GM03348 (cell line): ENCODE data around the gene SRCIN1.
A peak's percentile ranks its signal among the peaks of the same experiment; 100 is the strongest.
"Not testable (repeated sequence)": the region's sequence is repeated elsewhere in the genome, so short reads cannot be mapped to it uniquely, and the experiment has no call there.

ENCODE experiments used
- DNase-seq: peaks from one replicate; pipeline ENCODE4 v3.0.0; 2012; ENCODE audit warnings: low spot score

The SRCIN1 gene, protein sequence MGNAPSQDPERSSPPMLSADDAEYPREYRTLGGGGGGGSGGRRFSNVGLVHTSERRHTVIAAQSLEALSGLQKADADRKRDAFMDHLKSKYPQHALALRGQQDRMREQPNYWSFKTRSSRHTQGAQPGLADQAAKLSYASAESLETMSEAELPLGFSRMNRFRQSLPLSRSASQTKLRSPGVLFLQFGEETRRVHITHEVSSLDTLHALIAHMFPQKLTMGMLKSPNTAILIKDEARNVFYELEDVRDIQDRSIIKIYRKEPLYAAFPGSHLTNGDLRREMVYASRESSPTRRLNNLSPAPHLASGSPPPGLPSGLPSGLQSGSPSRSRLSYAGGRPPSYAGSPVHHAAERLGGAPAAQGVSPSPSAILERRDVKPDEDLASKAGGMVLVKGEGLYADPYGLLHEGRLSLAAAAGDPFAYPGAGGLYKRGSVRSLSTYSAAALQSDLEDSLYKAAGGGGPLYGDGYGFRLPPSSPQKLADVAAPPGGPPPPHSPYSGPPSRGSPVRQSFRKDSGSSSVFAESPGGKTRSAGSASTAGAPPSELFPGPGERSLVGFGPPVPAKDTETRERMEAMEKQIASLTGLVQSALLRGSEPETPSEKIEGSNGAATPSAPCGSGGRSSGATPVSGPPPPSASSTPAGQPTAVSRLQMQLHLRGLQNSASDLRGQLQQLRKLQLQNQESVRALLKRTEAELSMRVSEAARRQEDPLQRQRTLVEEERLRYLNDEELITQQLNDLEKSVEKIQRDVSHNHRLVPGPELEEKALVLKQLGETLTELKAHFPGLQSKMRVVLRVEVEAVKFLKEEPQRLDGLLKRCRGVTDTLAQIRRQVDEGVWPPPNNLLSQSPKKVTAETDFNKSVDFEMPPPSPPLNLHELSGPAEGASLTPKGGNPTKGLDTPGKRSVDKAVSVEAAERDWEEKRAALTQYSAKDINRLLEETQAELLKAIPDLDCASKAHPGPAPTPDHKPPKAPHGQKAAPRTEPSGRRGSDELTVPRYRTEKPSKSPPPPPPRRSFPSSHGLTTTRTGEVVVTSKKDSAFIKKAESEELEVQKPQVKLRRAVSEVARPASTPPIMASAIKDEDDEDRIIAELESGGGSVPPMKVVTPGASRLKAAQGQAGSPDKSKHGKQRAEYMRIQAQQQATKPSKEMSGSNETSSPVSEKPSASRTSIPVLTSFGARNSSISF

DNA sequence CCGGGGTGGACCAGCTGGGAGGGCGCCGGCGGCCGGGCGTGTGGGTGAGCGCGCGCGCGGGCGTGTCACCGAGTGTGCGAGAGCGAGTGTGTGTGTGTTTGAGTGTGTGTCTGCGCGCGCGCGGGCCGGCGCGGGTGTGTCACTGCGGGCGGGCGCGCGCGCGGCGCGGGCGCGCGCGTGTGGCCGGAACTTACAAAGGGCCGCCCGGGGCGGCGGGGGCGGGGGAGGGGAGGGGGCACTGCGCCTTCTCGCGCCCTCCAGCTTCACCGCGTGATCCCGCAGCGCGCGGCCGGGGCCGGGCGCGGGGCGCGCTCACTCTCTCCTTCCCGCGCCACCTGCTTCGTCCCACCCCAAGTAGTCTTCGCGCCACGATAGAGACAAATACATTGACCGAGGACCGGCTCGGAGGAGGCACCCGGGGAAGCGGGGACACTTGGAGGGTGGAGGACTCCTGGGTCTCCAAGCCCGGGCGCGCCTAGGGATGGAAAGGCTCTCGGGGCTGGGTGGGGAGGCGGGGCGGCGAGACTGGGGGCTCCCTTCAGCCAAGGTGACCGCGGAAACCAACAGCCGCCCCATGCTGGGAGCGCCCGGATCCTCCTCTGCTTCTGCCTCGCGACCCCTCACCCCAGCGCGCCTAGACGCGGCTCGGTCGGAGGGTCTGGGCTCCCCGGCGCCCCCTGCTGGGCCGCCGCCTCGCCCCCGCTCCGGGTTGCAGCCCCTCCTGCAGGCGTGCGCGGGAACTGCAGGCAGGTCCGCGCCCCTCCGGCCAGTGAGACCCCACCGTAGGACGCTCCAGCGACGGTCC lies at the start of gene SRCIN1:
SRCIN1 (minus strand) TSS at position 112 of the 805 bp plus-strand sequence. CDS start 247 bp downstream, outside the sequence.
- DNase-seq, result peak; percentile 62

DNA sequence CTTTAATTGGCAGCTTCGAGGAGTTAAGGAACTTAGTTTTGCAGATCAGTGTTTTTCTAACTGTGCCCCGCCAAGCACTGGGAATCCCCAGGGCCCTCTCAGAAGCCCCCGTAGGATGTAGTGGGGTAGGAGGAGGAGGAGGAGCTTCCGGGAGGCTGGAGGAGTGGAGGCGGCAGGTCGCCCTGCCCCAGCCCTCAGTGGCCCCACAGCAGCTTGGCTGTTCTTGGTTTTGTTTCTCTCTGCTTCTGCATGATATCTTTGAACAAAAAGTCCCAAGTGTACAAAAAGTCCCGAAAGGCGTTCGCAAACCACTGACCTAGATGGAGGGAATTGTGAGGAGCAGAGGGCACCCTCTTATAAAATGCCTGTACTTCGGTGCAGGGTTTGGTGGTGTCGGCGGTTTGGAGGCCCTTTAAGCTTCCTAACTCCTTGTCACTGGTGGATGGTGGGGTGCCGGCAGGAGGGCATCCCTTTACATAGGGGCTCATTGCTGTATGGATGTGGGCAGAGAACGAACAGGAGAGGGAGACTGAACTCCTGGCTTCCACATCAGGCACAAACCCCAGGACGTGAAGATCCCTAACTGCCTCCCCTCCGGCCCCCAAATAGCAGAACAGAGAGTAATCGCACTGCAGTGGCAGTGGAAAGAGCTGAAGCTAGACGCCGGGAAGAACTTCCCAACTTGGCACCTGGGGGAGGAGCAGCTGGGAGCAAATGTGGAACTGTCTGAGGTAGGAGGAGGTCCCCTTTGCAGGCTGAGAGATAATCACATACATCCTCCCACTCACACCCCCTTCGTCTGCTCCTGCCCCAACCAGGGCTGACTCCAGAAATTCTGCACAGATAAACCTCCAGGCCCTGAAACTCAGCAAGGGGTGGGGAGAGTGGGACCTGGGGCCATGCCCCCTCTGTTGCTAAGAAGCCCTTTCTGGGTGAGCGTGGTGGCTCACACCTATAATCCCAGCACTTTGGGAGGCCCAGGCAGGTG lies 49.0 kb upstream of the SRCIN1 start:
- no peak for DNase-seq

DNA sequence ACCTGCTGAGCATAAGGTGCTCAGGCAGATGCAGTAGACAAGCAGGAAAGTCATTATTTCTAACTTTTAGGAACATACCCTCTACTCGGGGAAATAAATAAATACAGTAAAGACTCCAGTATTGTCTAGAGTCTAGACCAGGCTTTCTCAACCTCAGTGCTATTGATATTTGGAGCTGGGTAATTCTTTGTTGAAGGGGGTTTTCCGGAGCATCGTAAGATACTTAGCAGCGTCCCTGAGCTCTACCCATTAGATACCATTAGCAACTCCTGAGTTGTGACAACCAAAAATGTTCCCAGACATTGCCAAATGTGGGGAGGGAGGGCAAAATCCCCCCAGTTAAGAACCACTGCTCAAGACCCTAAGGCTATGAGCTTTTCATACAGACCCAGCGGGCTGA lies 47.9 kb upstream of the SRCIN1 start:
- no peak for DNase-seq

DNA sequence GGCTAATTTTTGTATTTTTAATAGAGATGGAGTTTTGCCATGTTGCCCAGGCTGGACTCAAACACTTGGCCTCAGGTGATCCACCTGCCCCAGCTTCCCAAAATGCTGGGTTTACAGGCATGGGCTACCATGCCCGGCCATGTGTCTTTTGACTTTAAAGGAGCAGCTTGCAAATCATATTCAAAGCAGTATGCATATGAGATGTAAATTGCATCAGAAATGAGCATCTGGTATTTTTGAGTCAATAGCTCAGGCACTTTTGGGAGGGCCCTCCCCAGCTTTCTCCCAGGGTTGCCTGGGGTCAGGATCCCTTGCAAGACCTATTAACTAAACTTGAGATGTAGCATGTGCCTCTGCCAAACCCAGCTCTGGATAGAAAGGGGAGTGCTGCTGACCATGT lies 47.5 kb upstream of the SRCIN1 start:
- DNase-seq, result no peak

DNA sequence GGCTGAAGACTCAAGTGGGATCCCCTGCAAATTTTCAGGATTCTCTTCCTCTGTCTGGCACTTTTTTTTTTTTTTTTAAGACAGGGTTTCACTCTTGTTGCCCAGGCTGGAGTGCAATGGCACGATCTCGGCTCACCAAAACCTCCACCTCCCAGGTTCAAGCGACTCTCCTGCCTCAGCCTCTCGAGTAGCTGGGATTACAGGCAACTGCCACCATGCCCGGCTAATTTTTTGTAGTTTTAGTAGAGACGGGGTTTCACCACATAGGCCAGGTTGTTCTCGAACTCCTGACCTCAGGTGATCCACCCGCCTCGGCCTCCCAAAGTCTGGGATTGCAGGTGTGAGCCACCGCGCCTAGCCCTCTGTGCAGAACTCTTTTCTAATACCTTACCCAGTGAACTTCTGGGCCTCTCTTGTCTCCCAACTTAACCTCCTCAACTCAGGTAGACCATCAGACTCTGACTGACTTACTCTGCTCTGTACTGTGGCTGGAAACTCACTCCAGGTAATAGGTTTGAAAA lies 45.0 kb upstream of the SRCIN1 start:
- not testable (repeated sequence) for DNase-seq

DNA sequence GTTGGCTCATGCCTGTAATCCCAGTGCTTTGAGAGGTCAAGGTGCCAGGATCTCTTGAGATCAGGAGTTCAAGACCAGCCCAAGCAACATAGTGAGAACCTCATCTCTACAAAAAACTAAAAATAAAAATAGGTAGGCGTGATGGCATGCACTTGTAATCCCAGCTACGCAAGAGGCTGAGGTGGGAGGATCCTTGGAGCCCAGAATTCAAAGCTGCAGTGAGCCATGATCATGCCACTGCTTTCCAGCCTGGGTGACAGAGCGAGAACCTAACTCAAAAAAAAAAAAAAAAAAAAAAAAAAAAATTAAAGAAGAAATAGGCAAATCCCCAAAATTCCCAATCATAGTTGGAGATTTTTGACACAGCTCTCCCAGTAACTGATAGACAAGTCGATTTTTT lies 32.2 kb upstream of the SRCIN1 start:
- DNase-seq, result no peak

DNA sequence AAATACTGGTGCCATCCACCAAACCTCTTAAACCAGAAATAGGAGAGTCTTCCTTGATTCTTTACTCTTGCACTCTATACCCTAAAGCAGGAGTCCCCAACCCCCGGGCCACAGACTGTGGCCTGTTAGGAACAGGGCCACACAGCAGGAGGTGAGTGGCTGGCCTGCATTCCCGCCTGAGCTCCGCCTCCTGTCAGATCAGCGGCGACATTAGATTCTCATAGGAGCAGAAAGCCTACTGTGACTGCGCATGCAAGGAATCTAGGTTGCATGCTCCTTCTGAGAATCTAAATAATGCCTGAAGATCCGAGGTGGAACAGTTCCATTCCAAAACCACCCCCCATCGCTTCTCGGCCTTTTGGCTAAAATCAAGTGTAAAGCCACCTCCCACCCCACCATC lies 30.3 kb upstream of the SRCIN1 start:
- DNase-seq, result no peak

DNA sequence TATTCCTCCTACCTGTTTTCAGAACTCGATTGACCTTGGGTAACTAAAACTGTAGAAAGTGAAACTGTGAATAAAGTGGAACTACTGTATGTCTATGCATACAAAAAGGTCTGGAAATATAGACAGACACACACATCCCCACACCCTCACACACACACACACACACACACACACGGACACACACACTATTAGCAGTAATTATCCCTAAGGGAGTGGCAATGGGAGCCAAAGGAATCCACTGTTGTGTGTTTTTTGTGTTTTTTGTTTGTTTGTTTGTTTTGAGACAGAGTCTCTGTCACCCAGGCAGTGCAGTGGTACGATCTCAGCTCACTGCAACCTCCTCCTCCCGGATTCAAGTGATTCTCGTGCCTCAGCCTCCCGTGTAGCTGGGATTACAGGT lies 26.6 kb upstream of the SRCIN1 start:
- DNase-seq, result no peak

DNA sequence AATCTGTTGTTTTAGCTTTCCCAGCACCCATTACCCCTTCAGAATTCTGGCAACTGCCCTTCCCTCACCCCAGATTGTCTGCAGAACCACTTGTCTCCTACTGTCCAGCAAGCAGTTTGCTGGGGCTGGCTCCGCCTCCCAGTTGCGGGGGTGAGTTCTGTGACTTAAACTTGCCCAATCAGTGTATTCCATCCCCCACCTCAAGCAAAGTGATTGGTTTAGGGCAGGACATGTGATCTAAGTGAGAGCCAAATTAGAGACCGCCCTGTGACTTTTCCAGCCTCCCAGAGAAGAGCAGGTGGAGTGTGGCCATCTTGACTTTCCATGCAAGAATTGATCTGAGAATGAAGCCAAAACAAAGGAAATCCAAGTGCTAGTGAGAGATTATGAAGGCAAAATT lies 22.7 kb upstream of the SRCIN1 start:
- DNase-seq, result no peak

DNA sequence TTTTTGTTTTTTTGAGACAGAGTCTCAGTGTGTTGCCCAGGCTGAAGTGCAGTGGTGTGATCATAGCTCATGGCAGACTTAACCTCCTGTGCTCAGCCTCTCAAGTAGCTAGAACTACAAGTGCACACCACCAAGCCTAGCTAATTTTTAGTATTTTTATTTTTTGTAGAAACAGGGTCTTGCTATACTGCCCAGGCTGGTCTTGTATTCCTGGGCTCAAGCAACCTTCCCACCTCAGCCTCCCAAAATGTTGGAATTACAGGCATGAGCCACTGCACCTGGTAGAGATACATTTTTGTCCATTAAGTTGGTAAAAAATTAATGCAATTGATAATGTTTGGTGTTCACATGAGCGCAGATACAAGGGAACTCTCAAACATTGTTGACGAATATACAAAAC lies 22.2 kb upstream of the SRCIN1 start:
- no peak for DNase-seq

DNA sequence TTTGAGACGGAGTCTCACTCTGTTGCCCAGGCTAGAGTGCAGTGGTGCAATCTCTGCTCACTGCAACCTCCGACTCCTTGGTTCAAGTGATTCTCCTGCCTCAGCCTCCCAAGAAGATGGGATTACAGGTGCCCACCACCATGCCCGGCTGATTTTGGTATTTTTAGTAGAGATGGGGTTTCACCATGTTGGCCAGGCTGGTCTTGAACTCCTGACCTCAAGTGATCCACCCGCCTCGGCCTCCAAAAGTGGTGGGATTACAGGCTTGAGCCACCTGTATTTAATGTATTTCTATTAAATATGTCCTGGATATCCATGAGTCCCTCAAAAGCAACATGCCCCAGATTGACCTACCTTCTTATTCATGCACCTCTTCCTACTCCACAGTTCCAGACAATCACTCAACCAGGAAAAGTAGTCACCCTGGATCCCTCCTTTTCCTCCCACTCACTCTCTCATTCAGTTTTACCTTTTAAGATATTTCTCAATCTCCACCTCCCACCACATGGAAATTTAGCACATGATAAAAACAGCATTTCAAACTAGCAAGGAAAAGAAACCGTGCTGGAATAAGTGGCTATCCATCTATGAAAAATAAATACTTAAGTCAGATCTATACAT lies 21.0 kb upstream of the SRCIN1 start:
- DNase-seq, result not testable (repeated sequence)

DNA sequence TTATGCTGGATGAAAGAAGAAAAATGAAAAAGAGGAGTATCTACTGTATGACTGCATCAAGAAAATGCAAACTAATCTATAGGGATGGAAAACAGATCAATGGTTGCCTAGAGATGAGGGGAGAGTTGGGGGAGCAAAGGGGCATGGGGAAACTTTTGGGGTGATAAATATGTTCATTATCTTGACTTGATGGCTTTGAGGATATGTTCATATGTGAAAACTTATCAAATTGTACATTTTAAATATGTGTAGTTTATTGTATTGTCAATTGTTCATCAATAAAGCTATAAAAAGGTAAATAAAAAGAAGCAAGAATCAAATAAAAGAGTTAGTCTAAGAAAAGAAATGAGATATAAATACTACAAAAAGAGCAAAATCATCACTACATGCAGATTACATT lies 19.7 kb upstream of the SRCIN1 start:
- DNase-seq, result no peak

DNA sequence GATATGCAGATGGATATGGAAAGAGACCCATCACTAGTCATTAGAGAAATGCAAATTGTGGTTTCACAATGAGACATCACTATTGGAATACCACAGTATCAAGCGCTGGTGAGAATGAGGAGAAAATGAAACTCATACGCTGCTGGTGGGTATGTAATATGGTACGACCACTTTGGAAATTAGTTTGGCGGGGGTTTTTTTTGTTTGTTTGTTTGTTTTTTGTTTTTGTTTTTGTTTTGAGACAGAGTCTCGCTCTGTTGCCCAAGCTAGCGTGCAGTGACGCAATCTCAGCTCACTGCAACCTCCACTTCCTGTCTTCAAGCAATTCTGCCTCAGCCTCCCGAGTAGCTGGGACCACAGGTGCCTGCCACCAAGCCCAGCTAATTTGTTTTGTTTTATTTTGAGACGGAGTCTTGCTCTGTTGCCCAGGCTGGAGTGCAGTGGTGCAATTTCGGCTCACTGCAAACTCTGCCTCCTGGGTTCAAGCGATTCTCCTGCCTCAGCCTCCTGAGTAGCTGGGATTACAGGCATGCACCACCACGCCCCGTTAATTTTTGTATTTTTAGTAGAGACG lies 19.1 kb upstream of the SRCIN1 start:
- not testable (repeated sequence) for DNase-seq

DNA sequence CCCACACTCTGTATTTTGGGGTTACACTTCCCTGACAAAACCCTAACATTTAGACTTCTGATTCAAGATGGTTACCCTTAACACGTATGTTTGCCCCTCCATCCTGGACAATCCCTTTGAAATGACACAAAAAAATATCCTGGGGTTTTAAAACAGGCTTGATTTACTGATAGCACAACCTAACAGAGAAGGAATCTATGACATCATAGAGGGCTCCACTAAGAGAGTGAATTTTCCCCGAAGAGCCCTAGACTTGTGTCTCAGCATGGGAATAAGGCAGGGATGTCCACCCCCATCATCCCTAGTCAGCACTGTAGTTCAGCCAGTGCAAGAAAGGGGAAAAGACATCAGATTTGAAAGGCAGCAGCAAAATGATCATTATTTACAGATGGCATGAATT lies 15.8 kb upstream of the SRCIN1 start:
- peak; percentile 5 for DNase-seq

DNA sequence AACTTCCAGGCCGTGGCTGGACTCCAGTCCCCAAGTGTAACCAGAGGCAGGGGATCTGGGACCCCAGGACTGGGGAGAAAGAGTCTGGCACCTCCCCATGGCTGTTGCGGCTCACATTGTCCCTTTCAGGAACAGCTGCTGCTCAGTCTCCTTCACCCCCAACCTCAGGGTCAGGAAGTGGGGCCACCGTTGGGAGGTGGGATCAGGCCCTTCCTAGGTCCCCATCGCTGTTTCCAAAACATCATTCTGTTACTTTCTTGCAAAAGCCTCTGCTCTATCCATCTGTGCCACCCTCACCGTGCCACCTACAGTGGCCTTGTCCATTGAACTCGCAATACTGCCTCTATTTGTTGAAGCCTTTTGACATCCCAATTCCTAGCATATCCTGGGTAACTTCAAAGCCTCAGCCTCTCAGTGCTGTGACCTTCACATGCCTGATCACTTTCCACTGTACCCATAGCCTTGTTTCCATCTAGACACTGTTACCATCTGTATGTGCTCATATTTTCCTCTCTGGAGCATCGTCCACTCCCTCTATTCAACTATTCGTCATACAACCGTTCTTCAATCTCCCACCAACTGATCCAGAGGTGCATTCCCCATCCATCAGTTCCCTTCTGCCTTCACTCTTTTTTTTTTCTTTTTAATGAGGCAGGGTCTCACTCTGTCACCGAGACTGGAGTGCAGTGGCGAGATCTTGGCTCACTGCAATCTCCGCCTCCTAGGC lies 15.0 kb upstream of the SRCIN1 start:
- DNase-seq, result peak; percentile 2

DNA sequence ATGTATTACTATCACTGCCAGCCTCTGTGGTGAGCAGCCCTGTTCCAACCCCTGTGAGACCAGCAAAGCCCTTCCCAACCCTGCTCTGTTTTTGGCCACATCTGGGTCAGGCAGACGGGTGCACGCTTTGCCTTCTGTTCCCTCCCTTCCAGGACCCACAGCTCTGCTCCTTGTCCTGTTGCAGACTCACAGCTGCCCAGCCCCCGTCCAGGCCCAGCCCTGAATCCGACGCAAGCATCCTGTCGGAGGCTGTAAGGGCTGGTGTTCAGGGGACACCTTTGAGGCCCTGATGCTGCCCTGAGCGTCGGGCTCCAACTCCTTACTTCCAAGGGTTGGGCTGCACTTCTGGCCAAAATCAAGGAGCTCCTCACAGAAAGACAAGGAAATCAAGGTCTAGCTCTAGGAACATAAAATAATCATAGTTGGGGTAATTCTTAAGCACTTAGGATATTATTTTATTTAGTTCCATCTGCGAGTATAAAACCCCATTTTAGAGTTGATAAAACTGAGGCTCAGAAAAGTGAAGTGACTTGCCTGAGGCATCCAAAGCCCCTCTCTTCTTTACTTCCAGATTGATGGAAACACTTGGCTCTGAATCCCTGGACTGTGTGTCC lies 14.3 kb upstream of the SRCIN1 start:
- peak; percentile 1 for DNase-seq

DNA sequence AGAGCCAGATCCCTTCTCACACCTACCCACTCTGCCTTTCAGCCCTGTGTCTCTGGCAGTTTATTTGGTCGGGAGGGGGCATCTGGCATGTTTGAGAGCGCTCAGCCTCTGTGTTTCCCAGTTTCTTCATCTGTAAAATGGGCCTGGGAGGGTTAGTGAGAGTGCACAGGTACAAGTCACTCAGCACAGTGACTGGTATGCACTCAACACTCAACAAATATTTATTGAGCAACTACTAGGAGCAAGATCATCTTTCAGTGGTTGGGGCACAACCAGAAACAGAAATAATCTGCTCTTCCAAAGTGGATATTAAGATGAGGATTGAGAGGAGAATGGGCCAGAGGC lies 13.7 kb upstream of the SRCIN1 start:
- no peak for DNase-seq
